ENCODE data around the gene MRPS34. TPM values are rescaled to one million over a fixed set of nuclear protein-coding genes. Genes with fewer than 3 reads are reported as not detected.
A peak's percentile ranks its signal among the peaks of the same experiment; 100 is the strongest.

MRPS34 gene
- total RNA-seq, 4 donors from 2014 or later: 47.1 to 75.2 (median 64.2) TPM

- Histone ChIP-seq H3K4me1 (peaks cover 38 to 66% (median 58%) of the 10 kb centered on the region in 4 donors), H3K27ac (replicated peaks in 1 of 4) (no peak overlapping the region), H3K9me3 (no peaks in the 10 kb centered on the region), H3K36me3 (peaks cover 20 to 63% (median 62%) of the 10 kb centered on the region in 4 donors), H3K27me3 (no peaks in the 10 kb centered on the region), H3K4me3 (no peak overlapping the region)
- TF ChIP-seq EP300 (IDR thresholded peaks at IDR 0.05) (no peak), POLR2A (IDR thresholded peaks at IDR 0.05; ENCODE audit: low read depth) (no peak), CTCF (IDR thresholded peaks at IDR 0.05) (no peak), POLR2AphosphoS5 (IDR thresholded peaks at IDR 0.05) (no peak)
- intact Hi-C loops (cut with DNase I): no loop called here
- 91% methylated on average over 19 of the region's 22 CpGs for WGBS
- DNase-seq (ENCODE audit: extremely low spot score): no peak
Measured at GRCh38 chr16:1776991-1777374, 4.0 kb upstream of the MRPS34 start.

GRCh38 chr16:1776672-1776955 is 3.7 kb upstream of the MRPS34 start:
- no peak overlapping the region for H3K27ac ChIP-seq (replicated peaks in 1 of 4)
- TF ChIP-seq EP300 (IDR thresholded peaks at IDR 0.05): no peak
- no peak for TF ChIP-seq CTCF (IDR thresholded peaks at IDR 0.05)
- no peaks in the 10 kb centered on the region for H3K9me3 ChIP-seq
- peaks cover 20 to 63% (median 62%) of the 10 kb centered on the region in 4 donors for H3K36me3 ChIP-seq
- DNase-seq (ENCODE audit: extremely low spot score): no peak
- intact Hi-C loops (cut with DNase I): no loop called here
- no peaks in the 10 kb centered on the region for H3K27me3 ChIP-seq
- WGBS: 91% methylated on average over 4 of the region's 13 CpGs
- peaks cover 40 to 67% (median 59%) of the 10 kb centered on the region in 4 donors for H3K4me1 ChIP-seq
- H3K4me3 ChIP-seq: no peak overlapping the region

GRCh38 chr16:1775846-1776671 is 3.1 kb upstream of the MRPS34 start:
- Histone ChIP-seq H3K4me1 (peaks cover 36 to 64% (median 55%) of the 10 kb centered on the region in 4 donors), H3K36me3 (peaks cover 20 to 62% (median 60%) of the 10 kb centered on the region in 4 donors), H3K27ac (replicated peaks in 1 of 4) (no peak overlapping the region), H3K27me3 (no peaks in the 10 kb centered on the region), H3K4me3 (no peak overlapping the region), H3K9me3 (no peaks in the 10 kb centered on the region)
- intact Hi-C loops (cut with DNase I): no loop called here
- no peak for TF ChIP-seq CTCF (IDR thresholded peaks at IDR 0.05)
- TF ChIP-seq POLR2A (IDR thresholded peaks at IDR 0.05; ENCODE audit: low read depth): no peak
- TF ChIP-seq EP300 (IDR thresholded peaks at IDR 0.05): no peak
- no peak for TF ChIP-seq POLR2AphosphoS5 (IDR thresholded peaks at IDR 0.05)
- WGBS: 75% methylated on average over 5 of the region's 28 CpGs
- no peak for DNase-seq (ENCODE audit: extremely low spot score)

- H3K9me3 ChIP-seq: no peaks in the 10 kb centered on the region
- peaks cover 20 to 53% (median 52%) of the 10 kb centered on the region in 4 donors for H3K36me3 ChIP-seq
- H3K27me3 ChIP-seq: no peaks in the 10 kb centered on the region
- H3K4me3 ChIP-seq: no peak overlapping the region
- peak overlapping the region in 1 of 4 donors; percentile 95 for H3K27ac ChIP-seq (replicated peaks in 1 of 4)
- TF ChIP-seq POLR2AphosphoS5 (IDR thresholded peaks at IDR 0.05) (no peak), POLR2A (IDR thresholded peaks at IDR 0.05; ENCODE audit: low read depth) (no peak), CTCF (IDR thresholded peaks at IDR 0.05) (no peak), EP300 (IDR thresholded peaks at IDR 0.05) (no peak)
- no peak for DNase-seq (ENCODE audit: extremely low spot score)
- intact Hi-C loops (cut with DNase I): no loop called here
- WGBS: 86% methylated on average over 12 of the region's 30 CpGs
- peaks cover 35 to 62% (median 54%) of the 10 kb centered on the region in 4 donors for H3K4me1 ChIP-seq
Measured at GRCh38 chr16:1775006-1775845, 2.3 kb upstream of the MRPS34 start.
